ENCODE data around the gene PXMP4.

PXMP4 gene

DNA sequence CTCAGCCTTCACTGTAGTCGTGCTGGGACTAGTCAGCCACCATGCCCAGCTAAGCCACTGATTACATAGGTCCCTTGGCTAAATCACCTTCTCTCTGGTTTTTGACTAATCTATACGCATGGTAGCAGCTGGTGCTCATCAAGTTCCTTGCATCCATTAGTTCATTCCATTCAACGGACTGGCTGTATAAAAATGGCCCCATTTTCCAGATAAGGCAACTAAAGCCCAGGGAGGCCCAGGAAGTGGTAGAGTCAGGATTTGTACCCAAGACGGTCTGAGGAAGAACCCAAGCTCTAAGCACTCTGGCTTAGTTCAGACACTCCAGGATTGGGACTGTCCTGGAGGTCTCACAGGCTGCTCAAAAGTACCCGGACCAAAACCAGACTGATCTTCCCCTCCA lies 38.8 kb downstream of the PXMP4 start:
- no peak for DNase-seq

DNA sequence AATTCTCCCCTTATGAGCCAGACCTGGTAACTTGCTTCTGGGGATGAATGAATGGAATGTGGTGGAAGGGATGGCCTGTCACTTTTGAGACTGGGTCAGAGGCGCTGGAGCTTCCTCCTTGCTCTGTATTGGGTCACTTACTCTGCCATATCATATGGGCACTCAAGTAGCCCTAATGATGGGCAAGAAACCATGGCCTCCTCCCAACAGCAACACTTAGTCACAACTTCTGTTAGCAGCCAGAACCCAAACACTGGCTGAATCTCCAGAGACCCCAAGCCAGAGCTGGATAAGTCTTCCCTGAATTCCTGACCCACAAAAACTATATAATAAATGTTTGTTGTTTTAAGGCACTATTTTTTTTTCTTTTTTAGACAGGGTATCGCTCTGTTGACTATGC lies 39.4 kb downstream of the PXMP4 start:
- no peak for DNase-seq

DNA sequence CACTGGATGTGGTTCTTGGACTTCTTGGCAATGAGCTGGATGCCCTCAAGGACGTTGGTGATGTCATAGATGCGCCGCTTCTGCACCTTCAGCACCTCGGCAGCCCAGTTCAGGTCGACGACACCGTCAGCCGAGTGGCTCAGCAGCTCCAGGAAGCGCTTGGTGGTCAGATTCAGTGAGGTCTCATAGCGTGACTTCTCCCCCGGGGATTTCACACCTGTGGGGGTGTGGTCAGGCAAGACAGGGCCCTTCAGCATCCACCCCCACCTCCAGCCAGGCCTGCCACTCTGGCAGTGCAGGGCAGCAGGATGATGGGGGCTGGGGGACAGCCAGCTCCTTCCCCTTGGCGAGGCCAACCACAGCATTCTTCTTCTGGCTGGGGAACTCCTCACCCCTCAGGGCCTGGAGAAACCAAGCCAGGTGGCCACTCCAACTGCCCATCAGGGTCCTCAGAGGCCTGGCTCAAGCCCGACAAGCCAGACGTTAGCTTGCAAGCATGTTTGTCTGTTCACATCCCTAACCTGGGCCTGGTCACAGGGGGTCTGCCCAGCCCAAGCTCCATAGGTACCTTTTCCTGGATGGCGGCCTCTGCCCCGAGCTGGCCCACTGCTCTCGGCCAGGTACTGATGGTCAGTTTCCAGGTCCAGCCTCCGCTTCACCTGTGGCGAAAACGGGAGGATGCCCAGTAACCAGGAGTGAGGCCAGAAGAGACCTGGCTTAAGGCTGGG lies 40.2 kb downstream of the PXMP4 start:
- no peak for DNase-seq

DNA sequence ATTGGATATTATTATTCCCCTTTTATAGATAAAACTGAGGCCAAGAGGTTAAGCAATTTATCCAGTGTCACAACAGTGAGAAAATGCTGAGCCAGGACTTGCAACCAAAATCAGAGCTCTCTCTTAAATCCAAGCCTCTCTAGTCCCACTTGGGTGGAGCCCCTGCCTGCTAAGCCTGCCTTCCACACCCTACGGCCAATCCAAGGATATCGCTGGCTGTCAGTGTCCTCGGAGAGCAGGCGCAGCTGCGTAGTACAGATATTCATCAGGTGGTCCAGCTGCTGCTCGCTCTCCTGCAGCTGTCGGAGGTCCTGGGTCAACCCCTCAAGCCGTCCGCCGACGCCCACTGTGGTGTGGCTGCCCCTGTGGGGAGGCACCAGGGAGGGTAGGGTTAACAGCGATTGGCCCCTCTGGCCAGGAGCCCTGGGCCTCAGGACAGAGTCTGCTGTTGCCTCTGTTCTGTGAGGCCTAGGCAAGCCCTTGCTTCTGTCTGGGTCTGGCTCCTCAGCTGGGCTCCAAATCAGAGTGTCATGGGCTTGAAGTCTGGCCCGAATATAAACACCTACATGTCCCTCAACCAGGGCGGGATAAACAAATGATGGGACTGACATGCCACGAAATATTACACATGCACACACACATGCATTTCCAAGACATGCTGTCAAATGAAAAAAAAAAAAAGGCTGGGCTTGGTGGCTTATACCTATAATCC lies 42.0 kb downstream of the PXMP4 start:
- DNase-seq = no peak

DNA sequence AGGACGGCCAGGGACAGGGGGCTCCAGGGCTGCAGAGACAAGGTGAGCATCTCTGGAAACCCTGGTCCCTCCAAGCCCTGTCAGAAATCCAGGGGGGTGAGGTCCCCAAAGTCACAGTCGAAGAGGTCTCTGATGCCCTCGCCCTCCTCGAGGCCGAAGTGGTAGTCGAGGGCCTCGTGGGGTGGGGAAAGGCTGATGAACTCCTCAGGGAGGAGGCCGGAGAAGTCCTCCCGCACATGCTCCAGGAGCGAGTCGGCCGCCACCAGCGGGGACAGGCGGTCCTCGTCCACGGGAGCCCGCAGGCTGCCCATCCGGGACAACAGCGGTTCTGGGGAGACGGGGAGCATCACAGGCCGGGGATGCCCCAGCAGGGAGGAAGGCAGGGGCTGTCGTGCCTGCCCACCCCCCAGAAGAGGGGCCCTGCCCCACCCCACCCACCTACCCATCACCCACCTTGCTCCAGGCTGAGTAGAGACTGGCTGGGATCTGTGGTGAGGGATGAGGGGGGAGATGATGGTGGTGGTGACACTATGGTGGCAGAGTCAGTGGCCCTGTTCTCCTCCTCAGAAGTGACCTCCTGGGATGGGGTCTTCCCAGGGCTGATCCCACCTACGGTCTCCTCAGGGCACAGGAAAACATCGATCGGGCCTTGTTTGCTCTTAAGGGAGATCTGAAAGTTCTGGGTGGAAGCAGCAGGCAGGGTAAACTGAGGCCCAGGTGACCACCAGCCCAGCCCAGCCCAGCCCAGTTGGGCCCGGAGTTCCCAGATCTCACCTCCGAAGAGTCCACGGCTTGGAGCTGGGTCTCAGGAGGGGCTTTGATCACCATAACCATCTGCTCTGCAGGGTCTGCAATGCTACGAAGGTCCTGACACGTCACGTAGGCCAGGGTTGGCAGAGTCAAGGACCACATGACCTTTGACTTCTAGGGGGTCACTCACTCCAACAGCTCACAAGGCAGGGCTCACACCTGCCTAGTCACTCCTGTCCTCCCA lies 43.2 kb downstream of the PXMP4 start:
- no peak for DNase-seq

GRCh38 chr20:33676121-33676520 lies 44.0 kb downstream of the PXMP4 start:
- DNase-seq = no peak

- DNase-seq = no peak
These were observed 44.8 kb downstream of the PXMP4 start for GRCh38 chr20:33675136-33675959.

- DNase-seq = peak; percentile 81 to 88
These were observed 45.6 kb downstream of the PXMP4 start, which contains the start of gene NECAB3 for GRCh38 chr20:33674294-33675135. TSS of gene NECAB3 (minus strand) at chr20:33674428. CDS start at chr20:33674352, 76 bp downstream.

DNA sequence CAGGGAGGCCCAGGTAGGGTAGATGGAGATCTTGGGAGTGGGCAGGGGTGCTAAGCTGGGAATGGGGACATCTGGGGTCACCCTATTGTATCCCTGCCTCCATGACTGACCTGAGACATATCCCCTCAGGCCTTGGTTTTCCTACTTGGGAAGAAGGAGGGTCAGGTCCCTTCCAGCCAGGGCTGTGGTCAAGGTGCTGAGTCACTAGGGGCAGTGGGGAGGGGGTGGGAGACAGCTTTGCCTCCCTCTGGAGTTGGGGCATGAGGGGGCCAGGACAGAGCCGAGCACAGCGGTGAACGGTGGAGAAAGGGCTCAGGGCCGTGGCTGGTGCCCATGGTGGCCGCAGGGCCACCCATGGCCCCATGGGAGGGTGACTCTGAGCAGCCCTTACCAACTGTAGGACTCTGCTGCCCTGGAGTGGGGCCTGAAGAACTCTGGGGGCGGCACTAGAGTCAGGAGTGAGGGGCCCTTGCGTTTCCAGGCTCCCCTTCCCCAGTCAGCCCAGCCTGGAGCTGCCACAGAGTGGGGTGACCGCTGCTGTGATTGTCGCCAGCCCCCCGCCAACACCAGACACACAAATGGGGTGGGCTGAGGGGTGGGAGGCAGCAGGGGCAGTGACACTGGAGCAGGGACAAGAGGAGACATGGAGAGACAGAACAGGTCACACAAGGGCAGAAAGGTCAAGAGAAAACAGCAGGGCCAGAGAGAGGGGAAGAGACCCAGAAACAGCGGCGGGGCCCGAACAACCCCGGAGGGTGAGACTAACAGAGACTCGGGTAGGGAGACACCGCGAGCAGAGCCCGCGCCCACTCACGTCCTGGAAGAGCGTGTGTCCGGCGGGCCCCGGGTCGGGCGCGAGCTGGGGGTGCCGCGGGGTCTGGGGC lies 46.5 kb downstream of the PXMP4 start:
- peak in 1 of 2 experiments; percentile 81 for DNase-seq

DNA sequence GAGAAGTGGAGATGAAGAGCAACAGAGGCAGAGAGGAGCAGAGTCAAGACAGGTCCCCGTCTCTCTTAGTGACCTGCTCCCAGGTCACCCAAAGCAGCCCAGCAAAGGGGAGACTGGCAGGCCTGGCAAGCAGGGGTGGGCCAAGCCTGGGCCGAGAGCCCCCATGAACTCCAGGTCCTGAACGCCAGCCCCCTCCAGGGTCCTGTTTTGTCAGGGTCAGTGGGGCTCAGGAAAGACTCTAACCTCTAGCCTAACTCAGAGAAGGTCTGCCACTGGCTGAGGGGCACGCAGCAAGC lies 47.0 kb downstream of the PXMP4 start:
- no peak for DNase-seq

GRCh38 chr20:33672426-33673113 lies 47.5 kb downstream of the PXMP4 start:
- DNase-seq = no peak

- no peak for DNase-seq
These were observed 48.4 kb downstream of the PXMP4 start for GRCh38 chr20:33671573-33672288.

- DNase-seq = no peak
These were observed 49.2 kb downstream of the PXMP4 start for GRCh38 chr20:33670715-33671499.

DNA sequence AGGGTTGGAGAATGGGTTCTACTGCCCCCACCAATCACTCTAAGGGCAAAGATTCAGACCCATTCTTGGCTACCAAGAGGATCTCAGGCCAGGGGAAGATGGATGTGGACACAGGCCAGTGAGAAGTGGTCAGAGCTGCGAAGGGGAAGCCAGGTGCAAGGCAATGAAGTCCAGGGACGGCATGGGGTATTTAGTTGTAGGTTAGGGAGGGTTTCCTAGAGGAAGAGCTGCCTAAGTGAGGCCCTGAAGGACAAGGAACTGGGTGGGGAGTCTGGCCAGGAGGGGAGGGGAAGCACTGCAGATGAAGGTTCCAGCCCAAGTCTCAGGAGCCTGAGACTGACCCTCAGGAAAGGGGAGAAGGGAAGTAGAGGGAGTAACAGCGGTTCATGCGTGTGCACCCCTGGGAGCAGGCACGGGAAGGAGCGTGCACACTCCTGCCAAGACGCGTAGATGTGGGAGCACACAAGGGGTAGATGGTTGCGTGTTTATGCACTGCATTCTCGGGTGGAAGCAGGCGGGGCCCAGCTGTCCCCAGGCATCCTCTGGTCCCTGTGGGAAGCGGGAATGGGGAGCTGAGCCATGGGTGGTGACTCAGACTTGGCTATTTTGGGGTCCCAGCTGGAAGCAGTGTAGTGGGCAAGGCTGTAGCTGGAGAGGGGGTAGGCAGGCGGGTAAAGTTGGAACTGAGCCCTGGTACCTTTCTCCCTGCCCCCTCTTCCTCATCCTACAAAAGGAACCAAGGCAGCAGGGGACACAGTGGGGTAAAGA lies 50.1 kb downstream of the PXMP4 start:
- no peak for DNase-seq

- DNase-seq = no peak
These were observed 50.9 kb downstream of the PXMP4 start for GRCh38 chr20:33669224-33669623.

DNA sequence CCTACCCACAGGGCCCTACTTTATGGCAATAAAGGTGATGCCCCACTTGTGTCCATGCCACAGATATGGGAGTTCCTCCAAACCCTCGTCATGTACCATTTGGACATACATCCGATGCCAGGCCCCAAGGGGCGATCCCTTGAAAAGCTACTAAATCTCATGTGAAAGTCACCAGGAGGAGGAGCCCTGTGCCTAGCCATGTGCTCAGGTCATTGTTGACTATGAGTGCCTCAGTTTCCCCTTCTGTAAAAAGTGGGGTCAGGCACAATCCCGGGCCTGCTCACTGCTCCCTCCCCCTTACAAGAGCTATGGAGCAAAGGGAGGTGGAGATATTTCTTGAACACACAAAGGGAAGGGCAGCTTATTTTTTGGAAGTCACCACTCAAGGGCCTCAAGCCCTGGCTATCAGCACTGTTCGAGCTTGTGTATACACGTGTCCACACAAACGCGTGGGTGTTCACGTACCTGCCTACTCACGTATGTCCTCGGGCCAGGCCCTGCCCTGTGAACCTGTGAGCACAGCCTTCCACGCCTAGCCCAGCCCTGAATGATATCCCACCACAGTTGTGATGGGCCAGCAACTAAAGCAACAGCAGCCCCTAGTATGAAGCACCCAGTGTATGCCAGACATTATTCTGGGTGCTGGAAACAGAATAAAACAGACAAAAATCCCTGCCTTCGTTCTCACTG lies 51.5 kb downstream of the PXMP4 start:
- no peak for DNase-seq

Measured in SW 1271 (cell line).